Measurements from ENCODE around the gene NTRK3.

NTRK3 gene

DNA sequence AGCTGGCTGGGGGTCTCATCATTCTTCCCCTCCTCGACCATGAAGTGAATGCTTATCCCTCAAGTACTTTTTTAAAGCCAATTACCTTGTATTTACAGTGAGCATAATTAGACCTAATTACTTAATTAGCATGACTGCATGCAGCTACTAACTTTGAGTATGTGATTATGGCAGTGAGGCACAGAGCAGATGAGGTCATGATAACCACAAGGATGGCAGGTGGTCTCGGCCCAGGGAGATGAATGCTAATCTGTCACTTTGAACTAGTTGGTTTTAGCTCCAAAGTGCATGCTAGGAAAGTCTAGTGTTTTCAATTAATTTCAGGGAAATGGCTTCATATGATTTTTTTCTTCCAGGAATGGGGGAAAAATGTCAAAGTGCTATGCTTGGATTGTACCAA lies 233.8 kb downstream of the NTRK3 start:
- DNase-seq = no peak

DNA sequence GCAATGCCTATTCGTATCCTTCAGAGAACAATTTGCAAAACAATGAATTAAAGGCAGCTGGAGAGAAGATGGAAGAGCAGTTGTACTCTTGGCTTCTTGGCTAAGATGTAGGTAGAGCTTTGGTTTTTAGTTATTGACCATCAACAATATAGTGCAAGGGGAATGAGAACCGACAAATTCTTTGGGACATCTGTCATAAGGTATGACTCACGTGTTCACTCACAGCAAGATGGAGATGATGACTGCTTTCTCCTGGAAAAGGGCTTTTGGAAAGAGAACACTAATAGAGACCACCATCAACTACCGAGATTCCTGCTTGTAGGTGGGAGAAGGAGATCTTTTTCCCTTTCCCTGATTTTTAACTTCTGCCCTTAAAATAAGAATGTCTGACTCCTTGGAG lies 234.9 kb downstream of the NTRK3 start:
- DNase-seq = no peak

DNA sequence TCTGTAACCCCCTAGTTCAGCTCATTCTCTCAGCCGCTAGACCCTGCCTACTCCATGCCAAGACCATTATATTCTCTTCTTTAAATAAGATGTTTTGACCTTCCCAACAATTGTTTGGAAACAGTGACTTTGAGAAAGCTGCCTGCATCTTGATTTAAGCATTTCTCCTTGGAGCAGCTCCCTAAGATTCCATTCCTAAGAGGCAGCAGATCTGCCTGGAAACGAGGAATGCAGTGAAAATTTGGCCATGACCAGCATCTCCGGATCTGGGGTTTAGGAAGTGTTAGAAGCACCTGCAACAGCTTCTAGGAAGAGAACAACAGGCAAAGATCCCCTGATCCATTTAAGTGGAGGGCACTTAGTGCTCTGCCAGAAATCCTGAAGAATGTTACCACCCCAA lies 235.7 kb downstream of the NTRK3 start:
- DNase-seq = no peak

DNA sequence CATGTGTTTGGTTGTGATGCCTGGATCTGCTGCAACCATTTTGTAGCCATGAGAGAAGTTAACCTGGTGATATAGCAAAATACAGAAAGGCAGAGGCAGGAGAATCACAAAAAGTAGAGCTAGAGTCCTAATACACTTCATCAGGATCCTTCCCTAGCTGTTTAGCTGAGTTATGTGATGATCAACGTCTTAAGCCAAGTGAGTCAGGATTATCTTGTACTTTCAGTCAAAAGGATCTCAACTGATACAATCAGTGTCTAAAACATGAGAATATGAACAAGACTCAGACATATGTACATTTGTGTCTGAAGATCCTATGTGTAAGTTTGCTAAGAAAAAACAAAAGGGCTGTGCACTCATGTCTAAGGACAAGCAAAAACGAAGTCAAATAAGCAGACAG lies 236.9 kb downstream of the NTRK3 start:
- no peak for DNase-seq

DNA sequence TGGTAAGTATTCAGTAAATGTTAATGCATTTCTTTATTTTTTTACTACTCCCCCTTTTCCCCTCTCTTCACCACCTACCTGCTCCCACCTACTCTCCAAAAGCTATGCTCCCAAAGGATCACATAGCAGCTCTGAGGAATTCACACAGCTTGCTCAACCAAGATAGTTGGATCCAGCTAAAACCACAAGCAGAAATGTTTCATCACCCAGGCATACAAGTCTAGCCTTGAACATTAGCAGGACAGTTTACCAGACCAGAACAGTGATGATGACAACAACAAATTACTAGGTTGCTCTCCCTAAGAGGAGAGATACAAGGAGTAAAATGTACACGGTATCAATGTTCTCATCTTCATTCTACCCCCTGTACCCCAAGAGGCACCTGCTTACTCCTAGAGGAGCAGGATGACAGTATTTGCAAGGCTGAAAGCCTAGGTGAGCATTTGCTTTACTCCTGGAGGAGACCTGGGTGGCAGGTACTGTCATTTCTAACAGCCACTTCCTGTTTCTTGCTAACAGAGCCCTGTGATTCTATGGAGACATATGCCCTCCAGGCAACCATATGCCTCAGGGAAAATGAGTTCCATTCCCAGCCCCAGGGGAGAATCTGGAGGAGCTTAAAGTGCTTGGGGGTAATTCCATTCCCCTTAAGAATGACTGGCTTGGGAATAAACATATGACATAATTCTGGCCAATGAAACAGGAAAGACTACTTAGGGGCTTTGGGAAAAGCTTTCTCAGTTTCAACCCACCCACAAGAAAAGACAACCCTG lies 237.5 kb downstream of the NTRK3 start:
- no peak for DNase-seq

DNA sequence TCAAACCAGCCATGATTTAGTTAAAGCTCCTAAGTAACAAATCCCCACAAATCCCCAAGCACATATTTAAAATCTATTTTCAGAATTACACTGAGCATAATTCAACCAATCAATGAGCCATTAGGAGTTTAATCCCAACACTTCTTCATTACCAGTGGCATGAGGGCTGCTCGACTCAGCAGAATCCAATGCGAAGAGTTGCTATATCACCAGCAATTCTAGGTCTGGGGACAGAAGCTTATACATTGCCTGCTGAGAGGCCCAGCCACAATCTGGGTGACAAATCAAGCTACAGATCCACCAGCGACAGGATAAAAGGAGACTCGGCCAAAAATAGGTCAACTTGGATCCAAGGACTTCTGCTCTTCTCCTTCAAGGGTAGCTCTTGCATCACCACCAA lies 238.8 kb downstream of the NTRK3 start:
- DNase-seq = no peak

DNA sequence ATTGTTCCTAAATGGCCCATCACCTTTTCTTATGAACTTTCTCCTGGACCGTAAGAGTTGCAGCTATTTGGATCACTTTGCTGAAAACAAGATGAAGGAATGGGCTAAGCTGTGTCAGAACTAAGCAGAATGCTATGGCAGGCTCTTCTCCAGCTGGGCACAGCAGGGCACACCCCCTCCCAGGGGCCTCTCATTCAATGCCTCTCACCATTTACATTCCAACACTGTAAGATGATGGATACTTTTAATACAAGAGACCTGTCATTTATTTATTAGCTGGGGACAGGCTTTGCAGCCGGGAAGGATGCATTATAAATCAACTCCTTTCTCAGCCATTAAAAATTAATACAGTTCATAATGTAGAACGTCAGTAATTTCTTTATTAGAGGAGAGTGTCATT lies 240.1 kb downstream of the NTRK3 start:
- no peak for DNase-seq

DNA sequence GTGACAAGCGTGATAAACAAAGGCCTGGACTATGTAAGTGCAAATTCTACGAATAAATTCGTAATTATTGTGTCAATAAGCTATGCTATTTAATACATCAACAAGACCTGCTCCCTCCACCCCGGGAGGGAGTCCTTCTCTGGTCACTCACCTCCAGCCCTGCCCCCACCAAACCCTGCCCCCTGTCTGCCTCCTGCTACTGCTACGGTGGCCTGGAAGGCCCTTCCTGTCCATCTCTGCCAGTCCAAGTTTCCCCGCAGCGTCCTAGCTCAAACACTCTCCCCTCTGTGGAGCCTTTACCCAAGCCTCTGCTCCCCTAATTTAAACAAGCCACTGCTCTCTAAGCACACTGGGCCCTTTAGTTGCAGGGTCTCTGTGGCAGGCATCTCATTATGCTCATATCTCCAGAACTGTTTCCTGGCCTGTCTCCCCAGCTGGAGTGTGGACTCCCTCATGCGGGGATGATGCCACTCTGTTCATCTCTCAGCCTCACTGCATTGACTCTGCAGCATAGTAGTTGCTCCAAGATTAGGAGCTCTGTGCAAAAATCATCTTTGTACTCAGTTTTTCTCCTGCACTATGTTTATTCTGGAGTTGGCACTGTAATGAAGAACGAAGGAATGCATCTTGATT lies 241.2 kb downstream of the NTRK3 start:
- no peak for DNase-seq

DNA sequence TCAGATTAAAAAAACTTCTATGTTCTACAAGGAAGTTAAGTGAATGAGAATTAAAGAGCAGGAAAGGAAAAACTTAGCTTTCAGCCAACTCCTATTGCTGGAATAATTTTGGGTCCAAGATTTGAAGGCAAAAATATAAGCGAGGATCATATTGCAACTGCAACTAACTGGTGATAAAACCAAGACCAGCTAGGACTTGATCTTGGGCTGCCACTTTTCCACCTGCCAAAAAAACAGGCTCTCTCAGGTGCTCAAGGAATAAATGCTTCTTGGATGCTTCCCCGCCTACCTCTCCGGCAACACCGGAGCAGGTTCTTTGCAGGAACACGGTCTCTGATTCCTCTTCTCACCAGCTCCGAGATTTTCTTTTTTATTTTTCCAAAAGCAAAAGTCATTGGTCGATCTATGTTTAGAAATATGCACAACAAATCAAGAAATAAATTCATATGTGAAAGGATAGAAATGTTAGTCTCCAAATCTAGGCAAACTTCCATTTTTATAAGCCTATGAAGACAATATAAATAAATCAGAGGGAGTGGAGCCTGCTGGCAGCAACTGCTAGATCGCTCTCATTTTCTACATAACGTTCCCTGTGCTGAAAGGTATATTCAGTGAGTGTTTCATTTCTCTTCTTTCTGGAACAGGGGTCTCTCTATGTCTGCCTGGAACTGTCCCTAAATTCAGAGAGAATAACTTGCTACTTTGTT lies 241.9 kb downstream of the NTRK3 start:
- DNase-seq = no peak

DNA sequence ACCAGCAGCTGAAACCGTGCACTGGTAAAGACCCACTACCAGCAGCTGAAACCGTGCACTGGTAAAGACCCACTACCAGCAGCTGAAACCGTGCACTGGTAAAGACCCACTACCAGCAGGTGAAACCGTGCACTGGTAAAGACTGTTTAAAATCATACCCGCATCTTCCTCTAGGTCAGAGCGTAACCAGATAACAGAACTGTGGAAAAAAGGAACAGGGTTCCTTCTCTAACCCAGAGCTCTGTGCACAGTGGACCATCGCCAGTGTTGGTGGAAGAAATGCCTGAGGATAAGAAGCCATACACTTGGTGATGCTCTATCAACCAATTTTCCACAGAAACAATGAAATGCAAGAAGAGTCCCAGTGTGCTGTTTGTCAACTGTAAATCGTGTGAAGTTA lies 243.4 kb downstream of the NTRK3 start:
- DNase-seq = no peak

DNA sequence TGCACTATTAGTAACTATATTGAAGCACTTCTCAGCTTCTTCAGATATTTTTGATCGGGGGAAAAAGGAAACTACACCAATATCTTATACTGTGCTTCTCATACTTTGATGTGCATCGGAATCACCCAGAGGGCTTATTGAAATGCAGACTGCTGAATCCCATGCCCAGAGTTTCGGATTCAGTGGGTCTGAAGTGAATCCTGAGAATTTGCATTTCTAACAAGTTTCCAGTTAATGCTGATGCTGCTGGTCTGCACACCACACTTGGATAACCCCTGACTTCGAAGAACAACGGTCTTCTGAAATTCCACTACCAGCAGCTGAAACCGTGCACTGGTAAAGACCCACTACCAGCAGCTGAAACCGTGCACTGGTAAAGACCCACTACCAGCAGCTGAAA lies 243.9 kb downstream of the NTRK3 start:
- DNase-seq = no peak

DNA sequence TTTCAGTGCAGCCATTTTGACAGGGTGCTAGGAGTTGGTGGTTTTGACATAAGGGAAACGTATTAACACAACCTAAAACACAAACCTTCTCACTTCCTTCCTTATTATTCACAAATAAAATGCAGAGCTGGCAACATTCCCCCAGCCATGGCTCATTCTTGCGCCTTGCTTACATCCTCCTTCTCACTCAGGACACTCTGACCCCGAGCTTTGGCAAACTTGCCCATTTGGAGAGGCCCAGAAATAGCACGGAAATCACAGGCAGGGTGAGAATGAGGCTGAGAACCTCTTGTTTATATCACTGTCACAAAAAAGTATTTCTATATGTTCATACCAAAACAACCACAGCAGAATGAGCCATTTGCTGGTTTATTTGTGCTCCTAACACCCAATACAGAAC lies 244.3 kb downstream of the NTRK3 start:
- no peak for DNase-seq

DNA sequence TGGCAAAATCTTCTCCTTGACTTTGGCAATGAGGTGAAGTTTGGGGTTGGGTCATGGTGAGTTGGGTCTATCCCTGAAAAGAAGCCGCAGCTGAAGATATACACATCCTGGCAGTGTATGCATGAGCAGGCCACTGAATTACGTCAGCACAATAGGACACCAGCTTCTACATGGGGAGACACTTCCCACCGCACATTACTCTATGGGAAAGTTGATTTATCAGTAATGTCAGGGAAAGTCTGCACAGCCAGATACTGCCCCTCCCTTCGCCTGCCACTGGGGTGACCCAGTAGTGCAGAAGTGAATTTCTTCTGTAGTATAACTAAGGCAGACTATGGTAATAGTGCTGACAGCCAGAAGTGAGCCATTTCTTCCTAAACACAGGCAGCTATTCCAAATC lies 245.0 kb downstream of the NTRK3 start:
- DNase-seq = no peak

DNA sequence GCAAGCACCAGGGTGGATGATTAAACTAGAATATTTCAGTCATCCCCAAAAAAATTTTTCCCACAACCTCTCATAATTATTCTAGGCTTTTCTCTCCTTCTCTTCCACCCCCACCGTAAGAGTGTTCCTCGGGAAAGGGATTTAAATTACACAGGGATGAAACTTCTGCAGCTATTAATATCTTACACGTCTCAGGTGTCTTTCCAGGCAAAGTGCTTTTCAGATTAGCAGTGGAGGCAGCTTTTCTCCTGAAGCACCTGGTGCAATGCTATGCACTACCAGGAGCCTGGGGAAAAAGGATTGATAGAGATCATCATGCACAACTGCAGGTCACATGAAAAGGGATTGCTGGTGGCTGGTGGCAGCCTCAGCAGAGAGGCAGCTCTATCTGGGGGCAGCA lies 250.4 kb downstream of the NTRK3 start:
- no peak for DNase-seq

DNA sequence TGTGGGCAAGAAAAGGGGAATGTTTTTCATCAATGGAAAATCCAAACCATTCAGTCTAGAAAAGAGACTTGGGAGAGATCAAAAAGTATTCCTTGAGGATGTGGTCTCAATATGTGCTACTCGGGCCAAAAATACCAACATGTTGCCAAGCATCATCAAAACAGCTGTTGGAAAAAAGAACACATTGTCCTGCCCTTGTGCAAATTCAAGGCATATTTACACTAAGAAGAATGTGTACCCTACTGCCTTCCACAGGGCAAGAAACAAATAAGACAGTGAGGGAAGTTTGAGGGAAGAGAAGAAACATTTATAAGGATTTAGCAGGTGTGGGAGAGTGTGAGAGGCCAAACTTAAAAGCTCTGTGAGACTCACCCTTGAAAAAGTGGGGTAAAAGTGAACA lies 252.1 kb downstream of the NTRK3 start:
- DNase-seq = no peak

DNA sequence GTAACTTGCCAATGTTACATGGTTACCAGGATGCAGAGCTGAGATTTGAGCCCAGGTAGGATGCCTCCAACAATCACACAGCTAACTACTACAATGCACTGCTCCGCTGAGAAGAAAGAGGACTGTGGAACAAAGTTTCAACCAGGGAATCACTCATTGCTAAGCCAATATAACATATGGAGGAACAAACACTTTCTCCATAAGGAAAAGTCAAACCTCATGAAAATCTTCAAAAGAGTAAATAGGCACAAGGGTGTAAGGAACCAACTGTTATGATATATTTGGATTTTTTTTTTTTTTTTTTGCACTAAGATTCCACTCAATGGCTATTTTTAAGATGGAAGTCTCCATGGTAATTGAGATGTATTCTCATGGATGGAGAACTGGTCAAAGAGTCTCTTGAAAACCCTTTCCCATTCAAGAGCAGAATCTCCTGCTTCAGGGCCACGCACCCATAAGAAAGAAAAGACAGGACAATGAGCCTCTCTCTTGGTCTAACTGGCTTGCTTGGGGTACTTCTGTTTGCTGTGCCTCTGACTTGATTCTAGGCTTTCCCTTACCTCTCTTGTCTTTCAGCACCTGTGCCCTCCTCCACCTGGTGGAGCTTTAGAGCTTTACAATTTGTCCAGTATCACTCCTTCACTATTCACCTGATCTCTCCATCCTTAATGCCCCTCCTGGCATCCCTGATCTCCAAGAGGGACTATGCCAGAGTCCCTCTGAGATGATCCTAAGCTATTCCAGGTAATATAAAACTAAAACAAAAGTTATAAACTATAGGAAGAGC lies 252.8 kb downstream of the NTRK3 start:
- DNase-seq = no peak

DNA sequence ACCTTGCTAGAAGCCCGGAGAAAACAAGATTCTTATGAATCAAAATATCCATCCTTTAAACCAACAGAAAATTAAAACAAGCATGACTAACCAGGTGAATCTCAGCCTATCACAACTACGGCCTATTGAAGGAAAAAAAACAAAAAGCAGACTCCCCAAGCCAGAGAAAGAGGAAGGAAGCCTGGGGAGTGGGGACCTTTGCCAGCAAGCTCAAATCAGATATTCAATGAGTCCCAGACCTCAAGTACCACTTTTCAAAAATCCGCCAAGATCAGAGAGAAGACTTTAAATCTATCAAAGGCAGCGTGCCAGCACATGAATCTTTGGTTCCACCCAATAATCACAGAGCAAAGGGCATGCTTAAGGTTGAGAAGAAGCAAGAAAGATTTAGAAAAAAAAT lies 253.8 kb downstream of the NTRK3 start:
- DNase-seq = no peak

DNA sequence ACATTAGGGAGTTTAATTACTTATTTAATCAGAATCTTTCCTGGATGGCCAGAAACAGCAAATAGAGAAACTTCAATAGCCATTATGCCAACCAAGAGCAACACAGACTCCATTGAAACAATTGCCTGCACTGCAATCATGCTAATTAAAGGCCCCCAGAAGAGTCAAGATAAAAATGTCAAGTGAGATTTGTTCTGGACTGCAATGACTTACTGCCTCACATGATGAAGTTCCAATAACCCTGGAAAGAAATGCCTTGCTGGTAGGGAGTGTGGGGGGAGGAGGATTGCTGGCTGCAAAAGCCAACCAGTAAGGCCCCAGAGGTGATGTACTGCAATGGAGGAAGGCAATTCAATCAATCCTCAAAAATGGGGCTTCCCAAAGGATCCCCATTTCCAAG lies 257.9 kb downstream of the NTRK3 start:
- DNase-seq = no peak

DNA sequence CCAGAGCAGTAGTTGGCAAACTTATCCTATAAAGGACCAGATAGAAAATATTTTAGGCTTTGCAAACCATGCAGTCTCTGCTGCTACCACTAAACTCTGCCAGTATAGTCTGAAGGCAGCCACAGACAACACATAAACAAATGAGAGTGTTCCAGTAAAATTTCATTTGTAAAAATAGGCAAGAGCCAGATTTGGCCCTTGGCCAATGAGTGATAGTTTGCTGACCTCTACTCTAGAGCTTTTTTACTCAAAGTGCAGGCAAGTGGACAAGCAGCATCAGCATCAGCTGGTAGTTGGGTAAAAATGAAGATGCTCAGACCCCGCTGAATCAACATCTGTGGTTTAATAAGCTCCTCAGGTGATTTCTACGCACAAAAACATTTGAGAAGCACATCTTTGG lies 269.8 kb downstream of the NTRK3 start:
- DNase-seq = no peak

DNA sequence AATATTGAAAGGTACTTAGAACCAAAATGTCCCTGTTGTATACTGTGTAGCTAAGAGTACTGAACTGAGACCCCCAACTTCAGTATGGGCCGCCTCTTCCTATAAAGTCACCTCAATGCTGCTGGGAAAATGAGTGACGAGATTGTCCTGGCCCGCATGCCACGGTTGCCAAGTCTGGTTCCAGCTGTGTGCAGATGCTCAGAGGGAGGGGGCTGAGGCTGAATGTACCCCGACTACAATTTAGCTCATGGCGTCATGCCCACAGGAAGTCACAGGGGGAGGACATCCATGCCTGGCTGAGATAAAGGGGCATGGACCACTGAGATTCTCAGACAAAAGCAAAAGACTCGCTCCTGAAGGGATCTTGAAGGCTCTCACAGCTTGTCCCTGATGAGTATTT lies 271.1 kb downstream of the NTRK3 start:
- no peak for DNase-seq

DNA sequence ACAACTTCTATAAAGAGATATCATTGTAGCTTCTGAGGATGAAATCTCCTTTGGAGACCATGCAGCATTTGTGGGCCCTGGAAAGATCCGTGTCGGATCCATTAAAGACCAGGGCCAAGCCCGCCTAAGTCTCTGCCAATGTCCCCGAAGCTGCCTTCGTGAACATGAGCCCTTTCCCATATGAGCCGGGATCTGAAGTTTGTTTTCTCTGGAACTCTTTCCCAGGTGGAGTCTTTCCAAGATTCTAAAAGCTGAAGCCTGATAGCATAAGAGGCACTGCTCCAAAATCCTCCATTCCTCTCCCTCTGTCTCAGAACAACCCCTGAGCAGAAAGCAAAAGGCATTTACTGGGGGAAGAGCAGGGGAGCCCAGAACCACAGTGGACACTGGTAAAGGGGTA lies 274.6 kb downstream of the NTRK3 start:
- no peak for DNase-seq

DNA sequence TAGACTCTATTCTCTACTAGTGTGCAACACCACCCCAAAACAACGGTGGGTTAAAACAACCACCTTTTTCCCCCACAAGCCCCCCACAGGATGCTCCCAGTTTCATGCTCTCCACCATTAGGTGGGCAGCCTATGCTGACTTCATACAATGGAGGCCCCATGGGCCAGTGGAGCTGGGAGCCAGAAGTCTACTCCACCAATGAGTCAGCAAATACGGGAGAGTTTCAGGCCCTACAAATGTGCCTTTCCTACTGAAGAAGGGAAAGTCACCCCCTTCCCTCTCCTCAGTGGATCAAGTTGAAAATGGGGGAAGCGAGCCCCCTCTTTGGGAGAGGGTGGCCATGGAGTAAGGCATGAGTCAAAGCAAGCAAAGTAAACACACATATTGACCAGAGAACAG lies 278.6 kb downstream of the NTRK3 start:
- no peak for DNase-seq

DNA sequence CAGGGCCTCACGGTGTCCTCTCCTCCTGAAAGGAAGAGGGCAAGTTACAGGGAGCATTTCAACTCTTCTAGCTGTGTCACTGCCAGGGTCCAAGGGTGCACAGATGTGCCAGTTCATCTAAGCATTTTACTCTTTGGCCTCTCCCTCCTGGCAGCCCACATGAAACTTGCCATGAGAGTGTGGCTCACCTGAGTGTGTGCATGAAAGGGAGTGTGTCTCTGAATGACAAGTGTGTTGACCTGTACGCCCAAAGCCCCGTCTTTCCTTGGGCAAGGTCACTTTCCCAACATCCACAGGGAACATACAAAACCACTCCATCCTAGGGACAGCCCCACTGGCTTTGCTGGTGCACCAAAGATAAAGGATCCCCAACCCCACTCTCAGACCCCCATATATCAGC lies 280.0 kb downstream of the NTRK3 start:
- DNase-seq = no peak
